Measurements from ENCODE around the gene MGMT. TPM values are rescaled to one million over a fixed set of nuclear protein-coding genes. Genes with fewer than 3 reads are reported as not detected.

MGMT gene
- total and polyA plus RNA-seq, 9 donors, result 13.2 to 28.5 (median 15.8) TPM

GRCh38 chr10:129670124-129670523, 203.1 kb downstream of the MGMT start:
- H3K36me3 ChIP-seq (ENCODE audit: control insufficient read depth, insufficient read depth, low read length), result no peaks in the 10 kb centered on the region
- DNase-seq, result no peak
- no CpG with 5 or more reads among the region's 1 CpG for WGBS (ENCODE audit: insufficient coverage)

GRCh38 chr10:129673292-129673691, 206.3 kb downstream of the MGMT start:
- no peak for DNase-seq
- no peaks in the 10 kb centered on the region for H3K4me1 ChIP-seq (ENCODE audit: control insufficient read depth, insufficient read depth, low read length)
- H3K9me3 ChIP-seq (replicated peaks; ENCODE audit: control insufficient read depth, low read depth, low read length), result peaks cover 2% of the 10 kb centered on the region
- H3K4me3 ChIP-seq (ENCODE audit: low read length), result no peak overlapping the region
- no peaks in the 10 kb centered on the region for H3K36me3 ChIP-seq (ENCODE audit: control insufficient read depth, insufficient read depth, low read length)
- no peaks in the 10 kb centered on the region for H3K27me3 ChIP-seq (ENCODE audit: control insufficient read depth, insufficient read depth, low read length)
- no peak overlapping the region for H3K27ac ChIP-seq (ENCODE audit: low read length)
- WGBS (ENCODE audit: insufficient coverage), result 100% methylated on average over 2 of the region's 4 CpGs

More at GRCh38 chr10:129670124-129670523, 203.1 kb downstream of the MGMT start:
- Histone ChIP-seq H3K9me3 (replicated peaks; ENCODE audit: control insufficient read depth, low read depth, low read length) (peaks cover 2% of the 10 kb centered on the region), H3K27me3 (ENCODE audit: control insufficient read depth, insufficient read depth, low read length) (no peaks in the 10 kb centered on the region), H3K27ac (ENCODE audit: low read length) (no peak overlapping the region), H3K4me1 (ENCODE audit: control insufficient read depth, insufficient read depth, low read length) (no peaks in the 10 kb centered on the region), H3K4me3 (ENCODE audit: low read length) (no peak overlapping the region)

- H3K4me1 ChIP-seq (ENCODE audit: control insufficient read depth, insufficient read depth, low read length), result peaks cover 3% of the 10 kb centered on the region
- H3K27ac ChIP-seq (ENCODE audit: low read length), result no peak overlapping the region
- no peaks in the 10 kb centered on the region for H3K9me3 ChIP-seq (replicated peaks; ENCODE audit: control insufficient read depth, low read depth, low read length)
- H3K36me3 ChIP-seq (ENCODE audit: control insufficient read depth, insufficient read depth, low read length), result no peaks in the 10 kb centered on the region
- WGBS (ENCODE audit: insufficient coverage), result 96% methylated on average over 16 of the region's 17 CpGs
- no peak overlapping the region for H3K4me3 ChIP-seq (ENCODE audit: low read length)
- H3K27me3 ChIP-seq (ENCODE audit: control insufficient read depth, insufficient read depth, low read length), result no peaks in the 10 kb centered on the region
- DNase-seq, result no peak
These were observed 208.2 kb downstream of the MGMT start for GRCh38 chr10:129675027-129675769.

- Histone ChIP-seq H3K4me1 (ENCODE audit: control insufficient read depth, insufficient read depth, low read length) (peaks cover 5% of the 10 kb centered on the region), H3K9me3 (replicated peaks; ENCODE audit: control insufficient read depth, low read depth, low read length) (no peaks in the 10 kb centered on the region), H3K27ac (ENCODE audit: low read length) (no peak overlapping the region), H3K4me3 (ENCODE audit: low read length) (no peak overlapping the region), H3K27me3 (ENCODE audit: control insufficient read depth, insufficient read depth, low read length) (no peaks in the 10 kb centered on the region), H3K36me3 (ENCODE audit: control insufficient read depth, insufficient read depth, low read length) (no peaks in the 10 kb centered on the region)
- DNase-seq, result no peak
- WGBS (ENCODE audit: insufficient coverage), result 94% methylated on average over 3 of the region's 12 CpGs
These were observed 209.0 kb downstream of the MGMT start for GRCh38 chr10:129676014-129676413.

- H3K36me3 ChIP-seq (ENCODE audit: control insufficient read depth, insufficient read depth, low read length), result no peaks in the 10 kb centered on the region
These were observed 210.4 kb downstream of the MGMT start for GRCh38 chr10:129677377-129677927.

GRCh38 chr10:129678186-129678585, 211.1 kb downstream of the MGMT start:
- Histone ChIP-seq H3K27ac (ENCODE audit: low read length) (no peak overlapping the region), H3K9me3 (replicated peaks; ENCODE audit: control insufficient read depth, low read depth, low read length) (no peaks in the 10 kb centered on the region), H3K36me3 (ENCODE audit: control insufficient read depth, insufficient read depth, low read length) (no peaks in the 10 kb centered on the region), H3K4me3 (ENCODE audit: low read length) (no peak overlapping the region), H3K27me3 (ENCODE audit: control insufficient read depth, insufficient read depth, low read length) (no peaks in the 10 kb centered on the region), H3K4me1 (ENCODE audit: control insufficient read depth, insufficient read depth, low read length) (peaks cover 5% of the 10 kb centered on the region)
- no peak for DNase-seq
- 60% methylated on average over 1 of the region's 4 CpGs for WGBS (ENCODE audit: insufficient coverage)

More at GRCh38 chr10:129677377-129677927, 210.4 kb downstream of the MGMT start:
- no peak for DNase-seq
- Histone ChIP-seq H3K4me3 (ENCODE audit: low read length) (no peak overlapping the region), H3K9me3 (replicated peaks; ENCODE audit: control insufficient read depth, low read depth, low read length) (no peaks in the 10 kb centered on the region), H3K27me3 (ENCODE audit: control insufficient read depth, insufficient read depth, low read length) (no peaks in the 10 kb centered on the region), H3K4me1 (ENCODE audit: control insufficient read depth, insufficient read depth, low read length) (peaks cover 5% of the 10 kb centered on the region), H3K27ac (ENCODE audit: low read length) (no peak overlapping the region)
- 90% methylated on average over 7 of the region's 11 CpGs for WGBS (ENCODE audit: insufficient coverage)

GRCh38 chr10:129679207-129679606, 212.2 kb downstream of the MGMT start:
- Histone ChIP-seq H3K4me3 (ENCODE audit: low read length) (no peak overlapping the region), H3K4me1 (ENCODE audit: control insufficient read depth, insufficient read depth, low read length) (peaks cover 6% of the 10 kb centered on the region), H3K9me3 (replicated peaks; ENCODE audit: control insufficient read depth, low read depth, low read length) (no peaks in the 10 kb centered on the region), H3K36me3 (ENCODE audit: control insufficient read depth, insufficient read depth, low read length) (no peaks in the 10 kb centered on the region), H3K27me3 (ENCODE audit: control insufficient read depth, insufficient read depth, low read length) (no peaks in the 10 kb centered on the region), H3K27ac (ENCODE audit: low read length) (no peak overlapping the region)
- DNase-seq, result no peak
- 98% methylated on average over 8 of the region's 10 CpGs for WGBS (ENCODE audit: insufficient coverage)

GRCh38 chr10:129680661-129681344, 213.8 kb downstream of the MGMT start:
- H3K27ac ChIP-seq (ENCODE audit: low read length), result no peak overlapping the region
- H3K4me1 ChIP-seq (ENCODE audit: control insufficient read depth, insufficient read depth, low read length), result peaks cover 10% of the 10 kb centered on the region
- H3K4me3 ChIP-seq (ENCODE audit: low read length), result no peak overlapping the region
- DNase-seq, result no peak
- H3K9me3 ChIP-seq (replicated peaks; ENCODE audit: control insufficient read depth, low read depth, low read length), result no peaks in the 10 kb centered on the region
- H3K27me3 ChIP-seq (ENCODE audit: control insufficient read depth, insufficient read depth, low read length), result no peaks in the 10 kb centered on the region
- WGBS (ENCODE audit: insufficient coverage), result 92% methylated on average over 28 of the region's 32 CpGs
- peaks cover 2% of the 10 kb centered on the region for H3K36me3 ChIP-seq (ENCODE audit: control insufficient read depth, insufficient read depth, low read length)

- Histone ChIP-seq H3K27me3 (ENCODE audit: control insufficient read depth, insufficient read depth, low read length) (no peaks in the 10 kb centered on the region), H3K4me3 (ENCODE audit: low read length) (no peak overlapping the region), H3K4me1 (ENCODE audit: control insufficient read depth, insufficient read depth, low read length) (peaks cover 10% of the 10 kb centered on the region), H3K27ac (ENCODE audit: low read length) (peak overlapping the region; percentile 2), H3K9me3 (replicated peaks; ENCODE audit: control insufficient read depth, low read depth, low read length) (no peaks in the 10 kb centered on the region), H3K36me3 (ENCODE audit: control insufficient read depth, insufficient read depth, low read length) (peaks cover 2% of the 10 kb centered on the region)
- WGBS (ENCODE audit: insufficient coverage), result 80% methylated on average over 4 of the region's 5 CpGs
- peak; percentile 71 for DNase-seq
These were observed 214.8 kb downstream of the MGMT start for GRCh38 chr10:129681856-129682255.

GRCh38 chr10:129683519-129683918, 216.5 kb downstream of the MGMT start:
- WGBS (ENCODE audit: insufficient coverage), result no CpG with 5 or more reads among the region's 1 CpG
- Histone ChIP-seq H3K4me3 (ENCODE audit: low read length) (no peak overlapping the region), H3K36me3 (ENCODE audit: control insufficient read depth, insufficient read depth, low read length) (peaks cover 2% of the 10 kb centered on the region), H3K4me1 (ENCODE audit: control insufficient read depth, insufficient read depth, low read length) (peaks cover 10% of the 10 kb centered on the region), H3K9me3 (replicated peaks; ENCODE audit: control insufficient read depth, low read depth, low read length) (no peaks in the 10 kb centered on the region), H3K27ac (ENCODE audit: low read length) (no peak overlapping the region), H3K27me3 (ENCODE audit: control insufficient read depth, insufficient read depth, low read length) (no peaks in the 10 kb centered on the region)
- DNase-seq, result no peak

All from muscle of leg (tissue), 11 donors.